Activated CD8-positive, alpha-beta T cell treated with anti-CD3 and anti-CD28 coated beads for 36 hours (primary cell): ENCODE results near the gene EFNA4. TPM values are rescaled to one million over a fixed set of nuclear protein-coding genes. Genes with fewer than 3 reads are reported as not detected.

ENCODE experiments used
- ATAC-seq: fragments of 200-7000 bp; cut with Tn5 transposase; one replicate; pipeline ENCODE4 v1.10.0; 2021; ENCODE audit warnings: mild to moderate bottlenecking, moderate library complexity
- CTCF ChIA-PET: fragments of 350-600 bp; sonication (Branson Sonifier 250); formaldehyde crosslinking; loops from one replicate; lab custom pipeline; 2021; ENCODE audit warnings: antibody characterized with exemption; lab: Charles Lee
- POLR2A ChIA-PET: fragments of 350-600 bp; sonication (Branson Sonifier 250); formaldehyde crosslinking; loops from one replicate; lab custom pipeline; 2021; ENCODE audit warnings: antibody characterized with exemption; lab: Charles Lee
- DNase-seq: peaks from one replicate; pipeline ENCODE4 v3.0.0-alpha.2; 2020
- H3K27ac Mint-ChIP-seq: one replicate; pipeline ENCODE4 v1.8.0; 2021; ENCODE audit warnings: mild to moderate bottlenecking, mixed read lengths
- H3K27me3 Mint-ChIP-seq: one replicate; pipeline ENCODE4 v1.8.0; 2021; ENCODE audit warnings: mixed read lengths
- H3K36me3 Mint-ChIP-seq: one replicate; pipeline ENCODE4 v1.8.0; 2021; ENCODE audit warnings: low read depth, mixed read lengths
- H3K4me1 Mint-ChIP-seq: one replicate; pipeline ENCODE4 v1.8.0; 2021; ENCODE audit warnings: low read depth, mixed read lengths
- H3K4me3 Mint-ChIP-seq: one replicate; pipeline ENCODE4 v1.8.0; 2021; ENCODE audit warnings: mild to moderate bottlenecking, moderate library complexity, mixed read lengths
- H3K9me3 Mint-ChIP-seq: one replicate; pipeline ENCODE4 v1.8.0; 2021; ENCODE audit warnings: mixed read lengths
- intact Hi-C: fragments of 100-400 bp; cut with micrococcal nuclease; formaldehyde crosslinking; loops from one replicate; pipeline ENCODE4 v1.10.0; 2022
- total RNA-seq, 2 experiments: library from RNA; stranded (reverse); gene quantifications; one replicate each; pipeline ENCODE4 v1.2.3, GENCODE V29; 2021
- TF ChIP-seq, protein P1 (sequence below): fragments of 200-600 bp; IDR thresholded peaks from one replicate; pipeline ENCODE4 v1.8.0; 2022; ENCODE audit warnings: antibody characterized with exemption, mild to moderate bottlenecking

The EFNA4 gene
- total RNA-seq, 2 experiments from 2014 or later, result 7.1 to 7.8 TPM

DNA sequence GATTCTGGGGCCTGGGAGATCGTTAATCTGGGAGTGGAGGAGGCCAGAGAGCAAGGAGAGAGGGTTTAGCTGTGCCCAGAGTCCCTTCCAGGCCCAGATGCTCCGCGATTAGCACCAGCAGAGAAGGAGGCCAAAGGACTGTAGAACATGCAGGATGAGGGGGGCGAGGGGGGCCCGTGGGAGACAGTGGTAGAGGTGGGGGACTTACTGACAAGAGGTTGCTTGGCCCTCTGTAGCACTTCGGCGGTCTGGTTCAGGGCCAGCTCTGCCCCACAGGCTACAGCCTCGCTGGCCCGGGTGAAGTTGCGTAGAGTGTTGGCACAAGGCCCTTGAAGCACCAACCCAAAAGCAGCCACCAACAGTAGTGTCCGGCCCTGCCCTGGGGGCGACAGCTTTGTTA is 30.7 kb upstream of the EFNA4 start:
- DNase-seq (no peak), ATAC-seq (no peak)
- no peaks in the 10 kb centered on the region for H3K4me1 Mint-ChIP-seq
- ChIA-PET POLR2A (interaction anchor here (1.0 kb wide), 1 partner anchor 18 kb away, joined by 4 read pairs; the partner anchor contains the start of gene ADAM15), CTCF (interaction anchor here (0.9 to 1.7 kb wide), 3 partner anchors 15 to 52 kb away, joined by 3 to 6 read pairs (median 4); no protein-coding TSS in a partner anchor)
- H3K27ac Mint-ChIP-seq, result no peak overlapping the region
- H3K4me3 Mint-ChIP-seq, result no peak overlapping the region
- TF ChIP-seq, protein P1, sequence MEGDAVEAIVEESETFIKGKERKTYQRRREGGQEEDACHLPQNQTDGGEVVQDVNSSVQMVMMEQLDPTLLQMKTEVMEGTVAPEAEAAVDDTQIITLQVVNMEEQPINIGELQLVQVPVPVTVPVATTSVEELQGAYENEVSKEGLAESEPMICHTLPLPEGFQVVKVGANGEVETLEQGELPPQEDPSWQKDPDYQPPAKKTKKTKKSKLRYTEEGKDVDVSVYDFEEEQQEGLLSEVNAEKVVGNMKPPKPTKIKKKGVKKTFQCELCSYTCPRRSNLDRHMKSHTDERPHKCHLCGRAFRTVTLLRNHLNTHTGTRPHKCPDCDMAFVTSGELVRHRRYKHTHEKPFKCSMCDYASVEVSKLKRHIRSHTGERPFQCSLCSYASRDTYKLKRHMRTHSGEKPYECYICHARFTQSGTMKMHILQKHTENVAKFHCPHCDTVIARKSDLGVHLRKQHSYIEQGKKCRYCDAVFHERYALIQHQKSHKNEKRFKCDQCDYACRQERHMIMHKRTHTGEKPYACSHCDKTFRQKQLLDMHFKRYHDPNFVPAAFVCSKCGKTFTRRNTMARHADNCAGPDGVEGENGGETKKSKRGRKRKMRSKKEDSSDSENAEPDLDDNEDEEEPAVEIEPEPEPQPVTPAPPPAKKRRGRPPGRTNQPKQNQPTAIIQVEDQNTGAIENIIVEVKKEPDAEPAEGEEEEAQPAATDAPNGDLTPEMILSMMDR, result no peak
- intact Hi-C loops, result no loop called here
- peaks cover 1% of the 10 kb centered on the region for H3K27me3 Mint-ChIP-seq
- no peaks in the 10 kb centered on the region for H3K36me3 Mint-ChIP-seq
- H3K9me3 Mint-ChIP-seq, result no peaks in the 10 kb centered on the region

- Mint-ChIP-seq H3K36me3 (no peaks in the 10 kb centered on the region), H3K27ac (no peak within 1 kb of the TSS), H3K4me3 (no peak within 1 kb of the TSS), H3K9me3 (no peaks in the 10 kb centered on the region), H3K4me1 (no peaks in the 10 kb centered on the region), H3K27me3 (peaks cover 5% of the 10 kb centered on the region)
- ATAC-seq (no peak), DNase-seq (no peak)
- TF ChIP-seq, protein P1, result no peak
- ChIA-PET POLR2A (no interaction called here), CTCF (interaction anchor here (1.1 to 1.7 kb wide), 2 partner anchors 26 to 52 kb away, joined by 3 to 6 read pairs; no protein-coding TSS in a partner anchor)
- intact Hi-C loops, result no loop called here
Measured at GRCh38 chr1:155033524-155033923, 30.0 kb upstream of the EFNA4 start, which contains the start of the genes DCST1 and DCST2. TSS of gene DCST1 (plus strand) at chr1:155033824. CDS start at chr1:155034037, 213 bp downstream. TSS of gene DCST2 (minus strand) at chr1:155033781. CDS start at chr1:155033701, 80 bp downstream.

DNA sequence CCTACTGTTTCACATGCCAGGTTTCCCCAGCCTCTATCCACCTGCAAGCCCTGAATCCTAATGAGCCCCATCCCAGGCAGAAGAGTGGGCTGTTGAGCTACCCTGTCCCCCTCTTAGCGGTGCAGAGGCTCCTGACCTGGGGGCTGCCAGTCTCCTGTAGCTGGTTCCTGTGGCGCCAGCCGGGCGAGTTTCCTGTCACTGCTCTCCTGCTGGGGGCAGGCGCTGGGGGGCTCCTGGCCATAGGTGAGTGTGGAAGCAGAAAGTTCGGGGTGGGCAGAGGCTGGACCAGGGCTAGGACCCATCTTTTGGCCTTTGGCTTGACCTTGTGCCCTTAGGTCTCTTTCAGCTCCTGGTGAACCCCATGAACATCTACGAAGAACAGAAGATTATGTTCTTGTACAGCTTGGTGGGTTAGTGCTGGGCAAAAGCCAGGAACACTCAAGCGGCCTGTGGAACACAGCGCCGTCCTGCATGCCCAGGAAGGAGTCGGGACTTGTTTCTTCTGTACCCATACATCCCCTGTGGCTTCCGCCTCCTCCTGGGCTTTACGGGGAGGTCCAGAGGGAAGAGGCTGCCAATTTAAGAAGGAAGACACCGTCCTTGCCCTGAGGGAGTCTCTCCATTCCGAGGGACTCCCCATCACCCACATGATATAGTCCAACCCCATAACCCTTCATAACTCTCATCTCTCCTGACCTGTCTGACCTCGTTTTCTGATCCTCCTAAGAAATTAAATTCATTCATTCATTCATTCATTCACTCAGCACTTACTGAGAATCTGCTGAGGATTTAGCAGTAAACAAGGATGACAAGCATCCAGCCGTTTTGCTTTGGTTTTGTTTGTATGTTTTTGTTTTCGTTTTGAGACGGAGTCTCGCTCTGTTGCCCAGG is 29.0 kb upstream of the EFNA4 start:
- no peak overlapping the region for H3K27ac Mint-ChIP-seq

DNA sequence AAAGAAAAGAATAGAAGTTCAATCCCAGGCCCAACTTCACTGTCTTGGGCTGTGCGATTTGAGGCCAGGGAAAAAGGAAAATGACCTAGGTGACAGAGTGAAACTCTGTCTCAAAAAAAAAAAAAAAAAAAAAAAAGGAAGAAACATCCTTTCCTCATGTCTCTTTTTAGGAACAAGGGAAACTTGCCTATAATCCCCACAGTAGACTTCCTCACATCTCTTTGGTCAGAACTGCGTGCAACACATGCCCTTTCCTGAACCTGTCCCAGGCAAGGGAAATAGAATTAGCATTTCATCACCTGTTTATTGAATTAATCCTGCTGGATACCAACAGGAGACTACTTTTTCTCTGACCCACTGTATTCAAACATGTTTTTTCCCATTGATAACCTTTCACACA is 27.6 kb upstream of the EFNA4 start:
- Mint-ChIP-seq H3K4me1 (no peaks in the 10 kb centered on the region), H3K36me3 (no peaks in the 10 kb centered on the region), H3K4me3 (no peak overlapping the region), H3K27ac (no peak overlapping the region), H3K27me3 (peaks cover 5% of the 10 kb centered on the region), H3K9me3 (no peaks in the 10 kb centered on the region)
- intact Hi-C loops, result no loop called here
- ChIA-PET POLR2A (no interaction called here), CTCF (interaction anchor here (0.7 to 1.4 kb wide), 2 partner anchors 9 to 67 kb away, joined by 3 to 7 read pairs; no protein-coding TSS in a partner anchor)
- ATAC-seq (no peak), DNase-seq (no peak)
- TF ChIP-seq, protein P1, result no peak

More for the DNA sequence above, 29.0 kb upstream of the EFNA4 start:
- ChIA-PET CTCF (interaction anchor here (1.4 to 1.7 kb wide), 2 partner anchors 10 to 51 kb away, joined by 6 to 7 read pairs; no protein-coding TSS in a partner anchor), POLR2A (no interaction called here)
- no peak for ATAC-seq
- TF ChIP-seq, protein P1, result no peak
- H3K9me3 Mint-ChIP-seq, result no peaks in the 10 kb centered on the region
- no peaks in the 10 kb centered on the region for H3K4me1 Mint-ChIP-seq
- H3K27me3 Mint-ChIP-seq, result peaks cover 5% of the 10 kb centered on the region
- H3K4me3 Mint-ChIP-seq, result no peak overlapping the region
- intact Hi-C loops, result no loop called here
- DNase-seq, result no peak
- no peaks in the 10 kb centered on the region for H3K36me3 Mint-ChIP-seq
